Subcutaneous adipose tissue (tissue), 4 donors: ENCODE results near the gene VAT1. TPM values are rescaled to one million over a fixed set of nuclear protein-coding genes. Genes with fewer than 3 reads are reported as not detected.

ENCODE experiments used
- total RNA-seq, 4 donors: library from RNA; depleted of rRNA; stranded (reverse); fragments of >200 nt; gene quantifications; one replicate each; pipeline ENCODE4 v1.1.0, GENCODE V29; 2016
- TF ChIP-seq, protein P1 (sequence below): fragments of 450-650 bp; IDR thresholded peaks from one replicate; pipeline ENCODE4 v1.5.1; 2016; ENCODE audit warnings: low read depth, mild to moderate bottlenecking, control low read depth, antibody characterized with exemption, moderate library complexity

VAT1 gene
- total RNA-seq, 4 donors from 2014 or later: 134 to 420 (median 367) TPM

DNA sequence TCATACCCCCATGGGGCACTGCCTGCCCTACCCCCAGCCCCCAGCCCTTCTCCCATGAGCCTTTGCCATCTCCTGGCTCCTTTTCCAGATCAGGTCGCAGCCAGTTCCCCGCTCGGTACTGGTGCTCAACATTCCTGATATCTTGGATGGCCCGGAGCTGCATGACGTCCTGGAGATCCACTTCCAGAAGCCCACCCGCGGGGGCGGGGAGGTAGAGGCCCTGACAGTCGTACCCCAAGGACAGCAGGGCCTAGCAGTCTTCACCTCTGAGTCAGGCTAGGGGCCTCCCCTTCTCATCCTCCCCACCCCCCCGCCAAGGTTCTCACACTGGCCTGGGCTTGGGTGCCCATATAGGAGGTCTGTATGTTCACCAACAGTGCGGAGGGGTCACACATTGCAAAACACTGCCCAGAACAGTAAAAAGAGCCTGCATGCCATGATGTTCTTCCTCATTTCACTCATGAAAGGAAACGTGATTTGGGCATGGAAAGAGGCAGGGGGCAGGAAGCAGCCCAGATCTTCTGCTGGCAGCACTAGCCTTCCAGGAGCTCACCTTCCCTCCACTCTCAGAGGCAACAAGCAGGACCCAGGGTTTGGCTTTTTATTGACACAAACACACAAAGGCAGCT lies 8.1 kb downstream of the VAT1 start:
- TF ChIP-seq, protein P1, sequence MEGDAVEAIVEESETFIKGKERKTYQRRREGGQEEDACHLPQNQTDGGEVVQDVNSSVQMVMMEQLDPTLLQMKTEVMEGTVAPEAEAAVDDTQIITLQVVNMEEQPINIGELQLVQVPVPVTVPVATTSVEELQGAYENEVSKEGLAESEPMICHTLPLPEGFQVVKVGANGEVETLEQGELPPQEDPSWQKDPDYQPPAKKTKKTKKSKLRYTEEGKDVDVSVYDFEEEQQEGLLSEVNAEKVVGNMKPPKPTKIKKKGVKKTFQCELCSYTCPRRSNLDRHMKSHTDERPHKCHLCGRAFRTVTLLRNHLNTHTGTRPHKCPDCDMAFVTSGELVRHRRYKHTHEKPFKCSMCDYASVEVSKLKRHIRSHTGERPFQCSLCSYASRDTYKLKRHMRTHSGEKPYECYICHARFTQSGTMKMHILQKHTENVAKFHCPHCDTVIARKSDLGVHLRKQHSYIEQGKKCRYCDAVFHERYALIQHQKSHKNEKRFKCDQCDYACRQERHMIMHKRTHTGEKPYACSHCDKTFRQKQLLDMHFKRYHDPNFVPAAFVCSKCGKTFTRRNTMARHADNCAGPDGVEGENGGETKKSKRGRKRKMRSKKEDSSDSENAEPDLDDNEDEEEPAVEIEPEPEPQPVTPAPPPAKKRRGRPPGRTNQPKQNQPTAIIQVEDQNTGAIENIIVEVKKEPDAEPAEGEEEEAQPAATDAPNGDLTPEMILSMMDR: no peak

DNA sequence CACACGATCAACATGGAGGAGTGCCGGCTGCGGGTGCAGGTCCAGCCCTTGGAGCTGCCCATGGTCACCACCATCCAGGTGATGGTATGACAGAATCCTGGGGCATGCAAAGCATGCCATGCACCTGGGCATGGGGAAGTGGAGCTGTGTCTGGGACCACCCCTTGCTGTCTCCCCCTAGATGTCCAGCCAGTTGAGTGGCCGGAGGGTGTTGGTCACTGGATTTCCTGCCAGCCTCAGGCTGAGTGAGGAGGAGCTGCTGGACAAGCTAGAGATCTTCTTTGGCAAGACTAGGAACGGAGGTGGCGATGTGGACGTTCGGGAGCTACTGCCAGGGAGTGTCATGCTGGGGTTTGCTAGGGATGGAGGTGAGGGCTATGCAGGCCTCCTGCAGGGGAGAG lies 8.9 kb downstream of the VAT1 start:
- TF ChIP-seq, protein P1: no peak

DNA sequence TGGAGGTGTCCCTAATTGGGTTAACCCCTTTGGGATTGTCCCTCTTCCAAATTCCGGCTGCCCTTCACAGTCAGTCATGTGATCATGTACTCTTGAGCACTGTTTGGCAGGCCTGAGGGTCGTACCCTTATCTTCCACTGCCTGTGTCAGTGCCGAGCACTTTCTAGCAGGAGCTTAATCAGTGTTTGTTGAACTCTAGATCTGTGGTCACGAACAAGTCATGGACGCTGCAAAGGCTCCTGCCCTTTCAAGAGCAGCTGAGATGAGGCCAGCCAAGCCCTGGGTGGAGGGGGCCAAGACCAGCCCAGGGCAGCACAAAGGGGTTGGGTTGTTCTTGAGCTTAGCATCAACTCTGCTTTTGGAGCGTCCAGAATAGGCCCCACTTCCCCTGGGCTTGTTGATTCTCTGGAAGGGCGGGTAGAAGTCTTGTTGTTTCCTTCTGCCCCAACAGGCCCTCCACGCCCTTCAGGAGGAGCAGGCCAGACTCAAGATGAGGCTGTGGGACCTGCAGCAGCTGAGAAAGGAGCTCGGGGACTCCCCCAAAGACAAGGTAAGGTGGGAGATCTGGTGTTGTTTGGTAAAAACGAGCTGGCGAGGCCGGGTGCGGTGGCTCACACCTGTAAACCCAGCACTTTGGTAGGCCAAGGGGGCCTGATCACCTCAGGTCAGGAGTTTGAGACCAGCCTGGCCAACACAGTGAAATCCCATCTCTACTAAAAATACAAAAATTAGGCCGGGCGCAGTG lies 10.3 kb downstream of the VAT1 start:
- TF ChIP-seq, protein P1: no peak

DNA sequence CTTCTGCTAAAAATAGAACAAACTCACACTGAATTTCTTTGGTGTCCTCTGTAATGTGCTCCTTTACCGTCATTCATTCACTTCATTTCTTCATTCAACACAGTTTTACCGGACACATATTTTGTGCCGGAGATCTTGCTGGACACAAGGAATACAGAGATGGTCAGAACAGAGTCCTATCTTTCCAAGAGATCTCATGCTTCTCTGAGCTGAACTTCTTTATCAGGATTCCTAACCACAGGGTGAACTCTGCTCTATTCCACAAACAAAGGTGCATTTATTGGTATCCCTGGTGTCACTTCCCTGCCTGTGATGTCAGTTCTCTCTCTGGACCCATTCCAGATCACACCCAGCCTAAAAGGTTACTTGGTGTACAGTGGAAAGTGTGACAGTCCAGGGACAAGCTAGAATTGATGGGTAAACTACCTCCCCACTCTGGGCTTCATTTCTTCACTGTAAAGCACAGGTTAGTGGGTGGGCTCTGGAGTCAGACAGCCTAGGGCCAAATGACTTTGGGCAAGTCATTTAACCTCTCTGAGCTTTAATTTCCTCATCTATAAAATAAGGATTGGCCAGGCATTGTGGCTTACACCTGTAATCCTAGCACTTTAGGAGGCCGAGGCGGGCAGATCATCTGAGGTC lies 11.4 kb downstream of the VAT1 start:
- TF ChIP-seq, protein P1: no peak

DNA sequence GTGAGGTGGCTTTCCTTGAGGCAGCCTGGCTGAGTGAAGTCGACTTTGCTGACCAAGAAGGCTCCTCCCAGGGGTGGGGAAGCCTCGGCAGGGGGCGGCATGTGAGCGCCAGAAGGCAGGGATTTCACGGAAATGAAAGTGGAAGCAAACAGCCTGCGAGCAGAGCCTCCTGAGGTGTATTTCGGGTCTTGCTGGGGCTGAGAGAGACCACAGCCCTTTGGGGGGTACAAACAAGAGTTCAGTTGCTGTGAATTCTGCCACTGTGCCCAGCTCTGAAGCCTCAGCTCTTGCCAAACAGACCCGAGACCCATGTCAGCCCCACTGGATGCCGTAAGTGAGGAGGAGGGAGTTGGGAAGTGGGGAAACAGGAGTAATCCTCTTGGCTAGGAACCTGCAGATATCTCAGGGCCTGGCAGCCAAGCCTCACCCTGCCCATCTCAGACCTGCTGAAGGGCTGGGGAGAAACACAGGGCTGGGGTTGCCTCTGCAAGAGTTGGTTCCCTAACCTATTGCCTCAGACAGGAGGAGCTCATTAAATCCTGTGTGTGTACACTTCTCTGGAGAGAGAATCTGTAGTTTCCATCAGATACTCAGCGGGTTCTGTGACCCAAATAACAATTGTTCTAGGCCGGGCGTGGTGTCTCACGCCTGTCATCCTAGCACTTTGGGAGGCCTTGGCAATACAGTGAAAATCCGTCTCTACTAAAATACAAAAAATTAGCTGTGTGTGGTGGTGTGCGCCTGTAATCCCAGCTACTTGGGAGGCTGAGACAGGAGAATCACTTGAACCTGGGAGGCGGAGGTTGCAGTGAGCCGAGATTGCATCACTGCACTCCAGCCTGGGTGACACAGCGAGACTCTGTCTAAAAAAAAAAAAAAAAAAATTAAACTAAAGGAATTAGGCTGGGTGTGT lies 15.3 kb downstream of the VAT1 start, which contains the start of gene IFI35:
TSS of gene IFI35 (plus strand) at position 146 of the 913 bp plus-strand sequence. CDS start at position 310, 164 bp downstream.
- TF ChIP-seq, protein P1: no peak

DNA sequence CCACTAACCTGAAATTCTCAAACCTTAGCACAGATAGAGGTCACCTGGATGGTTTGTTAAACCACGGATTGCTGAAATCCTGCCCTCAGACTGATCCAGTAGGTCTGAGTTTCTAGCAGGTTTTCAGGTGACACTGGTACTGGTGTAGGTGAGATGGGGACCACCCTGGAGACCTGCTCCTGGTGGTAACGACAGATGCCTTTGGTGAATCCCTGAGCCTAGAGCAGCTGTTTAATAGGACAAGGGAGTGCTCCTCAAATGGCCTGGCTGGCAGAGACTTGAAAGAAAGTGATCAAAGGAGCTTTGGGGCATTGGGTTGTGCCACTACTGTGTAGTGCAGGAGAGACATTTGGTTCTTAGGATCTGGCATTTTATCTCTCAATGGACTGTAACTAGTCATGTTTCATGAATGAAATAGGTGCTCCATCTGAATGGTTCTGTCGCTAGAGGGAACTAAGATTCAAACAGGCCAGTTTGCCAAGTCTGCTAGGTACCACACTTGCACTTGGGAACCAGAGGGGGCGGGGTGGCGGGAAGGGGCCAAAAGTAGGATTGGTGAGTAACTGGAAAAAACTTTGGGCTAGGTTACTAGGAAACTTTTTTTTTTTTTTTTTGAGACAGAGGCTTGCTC lies 18.5 kb downstream of the VAT1 start:
- TF ChIP-seq, protein P1: no peak
